H4 (cell line): ENCODE results near the gene FBXO27. TPM values are rescaled to one million over a fixed set of nuclear protein-coding genes. Genes with fewer than 3 reads are reported as not detected.
"Not testable (repeated sequence)": the region's sequence is repeated elsewhere in the genome, so short reads cannot be mapped to it uniquely, and the experiment has no call there.

ENCODE experiments used
- DNase-seq: peaks from one replicate; pipeline ENCODE4 v3.0.0-alpha.2; 2015; ENCODE audit warnings: low spot score
- total RNA-seq: library from RNA; depleted of rRNA; stranded (reverse); fragments of >200 nt; shearing (Covaris generic); gene quantifications from 2 replicates; pipeline ENCODE4 v1.2.3, GENCODE V29; 2014; rRNA removed

Gene FBXO27
- total RNA-seq = 2.2 and 4.5 TPM in 2 replicates

DNA sequence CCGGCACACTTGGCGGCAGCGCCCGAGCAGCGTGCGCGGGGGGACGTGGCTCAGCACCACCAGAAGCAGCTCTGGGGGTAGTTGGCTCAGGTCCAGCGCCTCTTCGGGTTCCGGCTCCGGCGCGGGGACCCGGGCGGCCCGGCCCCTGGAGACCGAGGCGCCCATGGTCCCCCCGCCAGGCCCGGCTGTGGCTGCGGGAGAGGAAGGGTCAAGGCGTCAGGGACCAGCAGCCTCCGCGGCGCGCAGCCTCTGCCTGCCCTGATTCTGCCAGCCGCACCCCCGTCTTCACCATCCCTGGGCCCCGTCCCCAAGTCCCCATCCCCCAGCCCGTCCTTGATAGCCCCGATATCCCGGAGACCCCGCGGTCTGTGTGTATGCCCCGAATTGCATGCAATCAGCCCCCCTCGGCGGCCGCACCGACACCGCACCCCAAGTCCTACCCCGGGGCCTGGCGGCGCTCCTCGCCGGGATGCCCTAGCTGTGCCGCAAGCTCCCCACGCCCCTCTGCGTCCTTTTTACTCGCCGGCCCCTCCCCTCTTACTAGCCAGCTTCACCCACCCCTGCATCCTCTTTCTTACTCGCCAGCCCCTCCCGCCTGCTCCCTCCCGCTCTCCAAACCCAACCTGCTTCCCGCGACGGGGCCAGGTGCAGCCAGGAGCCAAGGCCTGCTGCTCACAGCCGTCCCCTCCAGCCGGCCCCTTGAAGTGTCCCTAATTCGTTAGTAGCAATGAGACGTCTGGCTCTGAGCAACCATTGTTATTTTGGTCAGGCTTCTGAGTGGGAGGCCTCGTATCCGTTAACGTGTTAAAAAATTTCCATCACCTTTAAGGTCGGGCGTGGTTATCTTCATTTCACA lies at the start of gene FBXO27:
Gene FBXO27 (minus strand): TSS at position 487 of the 856 bp plus-strand sequence. CDS start 322 bp downstream, at position 165.
- no peak for DNase-seq

GRCh38 chr19:39080431-39080830 lies 48.1 kb upstream of the FBXO27 start:
- DNase-seq = no peak

DNA sequence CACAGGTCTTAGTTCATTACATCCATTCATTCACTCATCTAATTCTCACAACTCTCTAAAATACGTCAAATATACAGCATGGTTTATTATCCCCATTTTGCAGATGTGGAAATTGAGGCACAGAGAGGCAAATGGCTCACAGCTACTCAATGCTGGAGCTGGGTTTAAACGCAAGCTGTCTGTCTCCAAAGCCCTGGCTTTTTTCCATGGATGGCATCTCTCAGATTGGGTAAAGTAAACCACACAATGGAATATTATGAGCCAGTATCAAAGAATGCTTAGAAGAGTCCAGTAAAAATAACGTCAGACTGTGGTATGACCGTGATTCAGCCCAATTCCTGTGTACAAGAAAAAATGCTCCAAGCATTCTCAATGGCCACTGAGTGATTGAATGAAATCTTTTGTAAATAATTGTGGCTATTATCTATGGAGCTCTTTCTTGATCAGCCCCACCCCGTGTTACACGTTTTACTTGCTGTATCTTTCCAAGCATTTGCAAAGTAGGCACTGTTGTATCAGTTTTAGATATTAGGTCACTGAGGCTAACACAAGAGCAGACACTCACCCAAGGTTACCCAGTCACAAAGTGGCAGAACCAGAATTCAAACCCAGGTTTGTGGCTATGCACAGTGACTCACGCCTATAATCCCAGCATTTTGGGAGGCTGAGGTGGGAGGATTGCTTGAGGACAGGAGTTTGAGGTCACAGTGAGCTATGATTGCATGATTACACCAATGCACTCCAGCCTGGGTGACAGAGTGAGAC lies 46.3 kb upstream of the FBXO27 start:
- DNase-seq = peak; percentile 96

DNA sequence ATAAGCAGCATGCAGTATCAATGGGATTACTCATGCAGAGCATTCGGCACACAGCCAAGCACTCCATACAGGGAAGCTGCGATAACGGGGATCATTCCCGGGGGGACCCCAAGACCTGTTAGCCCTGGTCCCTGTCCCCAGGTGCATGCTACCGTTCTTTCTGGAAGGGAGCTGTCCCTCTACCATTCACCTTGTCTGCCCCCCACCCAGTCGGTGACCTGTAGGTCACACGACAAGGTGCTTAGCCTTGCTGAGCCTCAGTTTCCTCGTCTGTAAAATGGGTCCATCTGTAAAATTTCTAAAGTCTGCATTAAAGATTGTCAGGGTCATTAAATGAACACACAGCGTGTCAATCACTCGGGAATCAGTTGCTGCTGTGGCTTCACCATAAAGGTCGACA lies 45.0 kb upstream of the FBXO27 start:
- DNase-seq = no peak

GRCh38 chr19:39074942-39075341 lies 42.6 kb upstream of the FBXO27 start:
- DNase-seq = no peak

DNA sequence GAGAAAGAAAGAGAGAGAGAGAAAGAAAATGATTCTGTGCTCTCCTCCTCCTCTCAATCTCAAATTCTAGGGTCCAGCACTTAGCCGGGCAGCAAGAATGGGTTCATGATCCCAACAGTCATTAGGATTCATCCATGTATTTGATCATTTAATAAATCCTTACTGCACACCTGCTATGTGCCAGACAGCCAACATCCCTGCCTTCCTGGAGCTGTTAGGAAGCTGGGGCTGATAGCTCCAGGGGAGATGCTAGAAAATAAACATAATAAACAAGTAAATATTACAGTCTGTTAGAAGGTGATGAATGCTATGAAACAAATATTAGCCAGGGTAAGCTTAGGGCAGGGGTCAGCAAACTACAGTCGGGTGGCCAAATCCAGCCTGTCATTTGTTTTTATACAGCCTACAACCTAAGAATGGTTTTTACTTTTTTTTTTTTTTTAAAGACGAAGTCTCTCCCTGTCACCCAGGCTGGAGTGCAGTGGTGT lies 41.9 kb upstream of the FBXO27 start:
- DNase-seq = no peak

DNA sequence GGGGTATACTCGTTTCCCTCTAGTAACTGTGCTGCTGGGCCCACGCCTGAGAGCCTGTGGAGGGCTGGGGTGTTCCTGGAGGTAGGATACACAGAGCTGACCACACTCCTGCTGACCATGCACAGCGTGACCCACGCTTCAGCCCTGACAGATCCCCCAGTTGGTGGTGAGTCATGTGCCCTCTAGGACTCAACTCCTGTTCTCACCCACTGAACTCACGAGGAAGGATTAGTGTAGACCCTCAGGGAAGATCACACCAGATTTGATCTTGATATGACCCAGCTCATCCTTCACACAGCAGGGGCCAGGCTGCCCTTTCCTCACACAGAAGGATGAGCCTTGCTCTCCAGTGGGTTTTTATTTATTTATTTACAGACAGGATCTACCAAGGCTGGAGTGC lies 38.5 kb upstream of the FBXO27 start:
- DNase-seq = no peak

DNA sequence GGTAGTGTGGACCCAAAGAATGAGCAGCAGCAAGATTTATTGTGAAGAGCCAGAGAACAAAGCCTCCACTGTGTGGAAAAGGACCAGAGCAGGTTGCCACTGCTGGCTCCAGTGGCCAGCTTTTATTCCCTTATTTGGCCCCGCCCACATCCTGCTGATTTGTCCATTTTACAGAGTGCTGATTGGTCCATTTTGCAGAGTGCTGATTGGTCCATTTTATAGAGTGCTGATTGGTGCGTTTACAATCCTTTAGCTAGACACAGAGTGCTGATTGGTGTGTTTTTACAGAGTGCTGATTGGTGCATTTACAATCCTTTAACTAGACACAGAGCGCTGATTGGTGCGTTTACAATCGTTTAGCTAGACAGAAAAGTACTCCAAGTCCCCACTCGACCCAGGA lies 35.9 kb upstream of the FBXO27 start:
- not testable (repeated sequence) for DNase-seq

DNA sequence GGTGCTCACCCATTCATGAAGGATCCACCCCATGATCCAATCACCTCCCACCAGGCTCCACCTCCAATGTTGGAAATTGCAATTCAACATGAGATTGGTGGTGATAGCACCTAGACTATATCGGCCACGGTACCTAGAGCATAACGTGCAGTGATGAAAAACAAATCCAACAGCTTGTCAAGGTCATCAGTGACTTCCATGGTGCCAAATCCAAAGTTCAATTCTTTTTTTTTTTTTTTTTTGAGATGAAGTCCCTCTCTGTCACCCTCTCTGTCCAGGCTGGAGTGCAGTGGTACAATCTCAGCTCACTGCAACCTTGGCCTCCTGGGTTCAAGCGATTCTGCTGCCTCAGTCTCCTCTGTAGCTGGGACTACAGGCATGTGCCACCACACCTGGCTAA lies 34.8 kb upstream of the FBXO27 start:
- no peak for DNase-seq

- no peak for DNase-seq
These were observed 33.6 kb upstream of the FBXO27 start for GRCh38 chr19:39065928-39066327.

DNA sequence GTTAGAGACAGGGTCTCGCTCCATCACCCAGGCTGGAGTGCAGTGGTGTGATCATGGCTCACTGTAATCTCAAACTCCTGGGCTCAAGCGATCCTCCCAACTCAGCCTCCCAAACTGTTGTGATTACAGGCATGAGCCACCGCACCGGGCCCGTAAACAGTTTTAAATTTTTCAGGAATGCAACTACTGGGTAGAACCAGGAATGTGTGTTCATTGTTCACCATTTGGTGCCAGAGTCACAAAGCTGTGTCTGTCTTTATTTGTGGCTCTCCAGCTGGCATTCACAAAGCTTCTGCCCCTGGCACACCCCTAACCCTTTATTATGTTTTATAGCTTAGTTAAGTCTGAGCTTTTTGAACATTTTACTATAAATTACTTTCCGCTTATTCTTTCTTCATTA lies 32.1 kb upstream of the FBXO27 start:
- no peak for DNase-seq

DNA sequence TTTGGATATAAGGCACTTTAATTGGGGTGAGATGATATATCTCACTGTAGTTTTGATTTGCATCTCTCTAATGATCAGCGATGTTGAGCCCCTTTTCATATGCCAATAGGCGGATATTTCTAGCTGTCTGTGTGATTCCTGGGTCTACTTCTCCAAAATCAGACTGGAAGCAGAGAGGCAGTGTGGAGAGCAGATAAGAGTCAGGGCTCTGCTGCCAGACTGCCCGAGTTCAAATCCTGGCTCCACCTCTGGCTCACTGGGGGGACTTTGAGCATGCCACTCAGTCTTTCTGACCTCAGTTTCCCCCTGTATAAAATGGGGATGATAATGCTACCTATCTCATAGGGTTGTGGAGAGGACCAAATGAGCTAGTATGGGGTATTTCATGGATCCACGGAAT lies 27.8 kb upstream of the FBXO27 start:
- no peak for DNase-seq

GRCh38 chr19:39059302-39059701 lies 27.0 kb upstream of the FBXO27 start:
- no peak for DNase-seq

- DNase-seq = no peak
These were observed 25.3 kb upstream of the FBXO27 start for GRCh38 chr19:39057615-39058014.

GRCh38 chr19:39054091-39054470 lies 21.7 kb upstream of the FBXO27 start:
- no peak for DNase-seq

GRCh38 chr19:39053276-39054090 lies 21.1 kb upstream of the FBXO27 start:
- DNase-seq = no peak

- no peak for DNase-seq
These were observed 20.5 kb upstream of the FBXO27 start for GRCh38 chr19:39052846-39053245.

DNA sequence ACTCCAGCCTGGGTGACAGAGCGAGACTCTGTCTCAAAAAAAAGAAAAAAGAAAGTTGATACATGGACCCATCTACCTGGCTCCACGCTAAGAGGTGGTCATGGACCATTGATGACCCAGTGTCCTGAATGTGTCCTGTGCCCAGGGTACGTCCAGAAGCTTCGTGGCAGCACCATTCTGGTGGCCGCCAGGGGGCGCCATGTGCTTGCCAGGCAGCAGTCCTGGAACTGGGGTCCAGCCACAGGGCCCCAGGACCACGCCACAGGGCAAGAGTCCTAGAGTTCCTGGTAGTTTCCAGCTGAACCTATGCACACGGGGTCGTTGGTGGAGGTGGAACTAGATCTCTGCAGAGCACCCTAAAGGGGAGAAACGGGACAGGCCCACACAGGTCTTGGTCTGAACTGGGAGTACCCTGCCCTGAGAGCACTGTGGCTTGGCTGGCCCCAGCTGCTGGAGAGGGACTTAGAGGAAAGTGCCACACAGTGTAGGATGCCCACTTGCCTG lies 19.9 kb upstream of the FBXO27 start:
- peak; percentile 73 for DNase-seq

DNA sequence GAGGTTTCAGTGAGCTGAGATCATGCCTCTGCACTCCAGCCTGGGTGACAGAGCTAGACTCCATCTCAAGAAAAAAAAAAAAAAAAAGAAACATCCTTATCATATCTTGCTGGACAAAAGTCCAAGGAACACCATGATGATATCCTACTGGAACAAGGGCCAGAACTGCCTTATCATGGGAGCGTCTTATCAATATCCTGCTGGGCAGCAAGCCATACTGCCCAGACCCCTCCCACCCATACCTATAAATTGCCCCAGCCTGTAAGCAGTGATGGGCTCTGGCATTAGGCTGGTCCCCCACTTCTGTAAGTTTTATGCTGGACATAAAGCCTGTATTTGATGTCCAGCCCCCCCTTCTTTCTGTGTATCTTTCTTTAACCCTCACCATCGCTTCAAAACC lies 14.7 kb upstream of the FBXO27 start:
- no peak for DNase-seq

- DNase-seq = no peak
These were observed 13.9 kb upstream of the FBXO27 start for GRCh38 chr19:39046037-39046821.

DNA sequence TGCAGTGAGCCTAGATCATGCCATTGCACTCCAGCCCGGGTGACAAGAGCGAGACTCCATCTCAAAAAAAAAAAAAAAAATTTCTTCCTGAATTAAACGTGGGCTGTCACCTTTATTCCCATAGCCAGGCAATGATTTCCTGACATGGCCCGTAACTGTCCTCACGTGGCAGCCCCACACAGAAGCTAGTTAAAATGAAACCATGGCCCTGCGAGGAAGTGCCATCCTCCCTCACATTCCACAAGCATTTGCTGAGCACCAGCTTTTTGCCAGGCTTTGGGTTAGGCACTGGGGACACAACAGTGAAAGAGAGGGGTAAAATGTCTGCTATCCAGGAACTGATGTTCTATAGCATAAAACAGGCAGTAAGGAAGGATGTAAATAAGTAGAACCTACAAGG lies 13.2 kb upstream of the FBXO27 start:
- DNase-seq = no peak
